ENCODE data around the gene LRRC52. TPM values are rescaled to one million over a fixed set of nuclear protein-coding genes. Genes with fewer than 3 reads are reported as not detected.

Gene LRRC52
- total RNA-seq, 1 experiment from 2014 or later: not detected

DNA sequence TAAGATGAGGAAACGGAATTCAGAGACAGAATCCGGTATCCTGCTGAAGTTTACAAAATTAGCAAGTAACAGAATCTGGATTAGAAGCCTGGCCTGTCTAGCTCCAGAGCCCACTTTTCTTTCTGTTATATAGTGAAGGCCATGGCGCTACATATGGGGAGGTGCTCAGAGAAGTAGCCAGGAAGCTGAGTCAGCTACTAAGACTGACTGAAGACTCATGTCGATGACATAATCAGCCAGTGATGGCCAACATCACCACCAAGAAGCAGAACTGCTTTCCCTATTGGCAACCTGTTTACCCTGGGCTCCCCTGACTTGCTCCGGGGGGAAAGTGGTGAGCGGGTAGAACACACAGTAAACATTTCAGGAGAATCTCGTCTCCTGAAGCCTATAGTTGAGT is 18.8 kb downstream of the LRRC52 start:
- CTCF ChIA-PET: no interaction called here
- DNase-seq (ENCODE audit: low spot score) (no peak), ATAC-seq (no peak)
- no peak for TF ChIP-seq ZNF219 (CRISPR knock-in tag; IDR thresholded peaks at IDR 0.05; ENCODE audit: borderline replicate concordance)
- TF ChIP-seq, protein P1, sequence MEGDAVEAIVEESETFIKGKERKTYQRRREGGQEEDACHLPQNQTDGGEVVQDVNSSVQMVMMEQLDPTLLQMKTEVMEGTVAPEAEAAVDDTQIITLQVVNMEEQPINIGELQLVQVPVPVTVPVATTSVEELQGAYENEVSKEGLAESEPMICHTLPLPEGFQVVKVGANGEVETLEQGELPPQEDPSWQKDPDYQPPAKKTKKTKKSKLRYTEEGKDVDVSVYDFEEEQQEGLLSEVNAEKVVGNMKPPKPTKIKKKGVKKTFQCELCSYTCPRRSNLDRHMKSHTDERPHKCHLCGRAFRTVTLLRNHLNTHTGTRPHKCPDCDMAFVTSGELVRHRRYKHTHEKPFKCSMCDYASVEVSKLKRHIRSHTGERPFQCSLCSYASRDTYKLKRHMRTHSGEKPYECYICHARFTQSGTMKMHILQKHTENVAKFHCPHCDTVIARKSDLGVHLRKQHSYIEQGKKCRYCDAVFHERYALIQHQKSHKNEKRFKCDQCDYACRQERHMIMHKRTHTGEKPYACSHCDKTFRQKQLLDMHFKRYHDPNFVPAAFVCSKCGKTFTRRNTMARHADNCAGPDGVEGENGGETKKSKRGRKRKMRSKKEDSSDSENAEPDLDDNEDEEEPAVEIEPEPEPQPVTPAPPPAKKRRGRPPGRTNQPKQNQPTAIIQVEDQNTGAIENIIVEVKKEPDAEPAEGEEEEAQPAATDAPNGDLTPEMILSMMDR (IDR thresholded peaks at IDR 0.05): no peak
- TF ChIP-seq NFYB (CRISPR knock-in tag; conservative IDR thresholded peaks at IDR 0.05; ENCODE audit: low read depth): no peak
- Mint-ChIP-seq H3K27me3 (ENCODE audit: low read depth) (peaks cover 26% of the 10 kb centered on the region), H3K36me3 (no peaks in the 10 kb centered on the region), H3K9me3 (no peaks in the 10 kb centered on the region), H3K27ac (no peak overlapping the region), H3K4me3 (no peak overlapping the region), H3K4me1 (peaks cover 17% of the 10 kb centered on the region)
- POLR2A ChIA-PET: no interaction called here

DNA sequence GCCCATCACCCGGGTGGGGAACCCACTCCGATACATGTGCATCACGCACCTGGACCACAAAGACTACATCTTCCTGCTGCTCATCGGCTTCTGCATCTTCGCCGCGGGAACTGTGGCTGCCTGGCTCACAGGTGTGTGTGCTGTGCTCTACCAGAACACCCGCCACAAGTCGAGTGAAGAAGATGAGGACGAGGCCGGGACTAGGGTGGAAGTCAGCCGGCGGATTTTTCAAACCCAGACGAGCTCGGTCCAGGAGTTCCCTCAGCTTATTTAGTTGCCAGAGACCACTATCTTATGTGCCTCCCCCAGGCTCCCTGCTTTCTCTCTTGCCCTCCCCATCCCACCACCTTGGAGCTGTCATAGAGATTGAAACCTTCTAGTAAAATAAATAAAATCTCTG is 19.8 kb downstream of the LRRC52 start:
- ChIA-PET POLR2A (no interaction called here), CTCF (interaction anchor here (1.3 kb wide), 1 partner anchor 38 kb away, joined by 4 read pairs; no protein-coding TSS in a partner anchor)
- no peaks in the 10 kb centered on the region for H3K9me3 Mint-ChIP-seq
- H3K36me3 Mint-ChIP-seq: no peaks in the 10 kb centered on the region
- TF ChIP-seq, protein P2, sequence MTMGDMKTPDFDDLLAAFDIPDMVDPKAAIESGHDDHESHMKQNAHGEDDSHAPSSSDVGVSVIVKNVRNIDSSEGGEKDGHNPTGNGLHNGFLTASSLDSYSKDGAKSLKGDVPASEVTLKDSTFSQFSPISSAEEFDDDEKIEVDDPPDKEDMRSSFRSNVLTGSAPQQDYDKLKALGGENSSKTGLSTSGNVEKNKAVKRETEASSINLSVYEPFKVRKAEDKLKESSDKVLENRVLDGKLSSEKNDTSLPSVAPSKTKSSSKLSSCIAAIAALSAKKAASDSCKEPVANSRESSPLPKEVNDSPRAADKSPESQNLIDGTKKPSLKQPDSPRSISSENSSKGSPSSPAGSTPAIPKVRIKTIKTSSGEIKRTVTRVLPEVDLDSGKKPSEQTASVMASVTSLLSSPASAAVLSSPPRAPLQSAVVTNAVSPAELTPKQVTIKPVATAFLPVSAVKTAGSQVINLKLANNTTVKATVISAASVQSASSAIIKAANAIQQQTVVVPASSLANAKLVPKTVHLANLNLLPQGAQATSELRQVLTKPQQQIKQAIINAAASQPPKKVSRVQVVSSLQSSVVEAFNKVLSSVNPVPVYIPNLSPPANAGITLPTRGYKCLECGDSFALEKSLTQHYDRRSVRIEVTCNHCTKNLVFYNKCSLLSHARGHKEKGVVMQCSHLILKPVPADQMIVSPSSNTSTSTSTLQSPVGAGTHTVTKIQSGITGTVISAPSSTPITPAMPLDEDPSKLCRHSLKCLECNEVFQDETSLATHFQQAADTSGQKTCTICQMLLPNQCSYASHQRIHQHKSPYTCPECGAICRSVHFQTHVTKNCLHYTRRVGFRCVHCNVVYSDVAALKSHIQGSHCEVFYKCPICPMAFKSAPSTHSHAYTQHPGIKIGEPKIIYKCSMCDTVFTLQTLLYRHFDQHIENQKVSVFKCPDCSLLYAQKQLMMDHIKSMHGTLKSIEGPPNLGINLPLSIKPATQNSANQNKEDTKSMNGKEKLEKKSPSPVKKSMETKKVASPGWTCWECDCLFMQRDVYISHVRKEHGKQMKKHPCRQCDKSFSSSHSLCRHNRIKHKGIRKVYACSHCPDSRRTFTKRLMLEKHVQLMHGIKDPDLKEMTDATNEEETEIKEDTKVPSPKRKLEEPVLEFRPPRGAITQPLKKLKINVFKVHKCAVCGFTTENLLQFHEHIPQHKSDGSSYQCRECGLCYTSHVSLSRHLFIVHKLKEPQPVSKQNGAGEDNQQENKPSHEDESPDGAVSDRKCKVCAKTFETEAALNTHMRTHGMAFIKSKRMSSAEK (CRISPR knock-in tag; IDR thresholded peaks at IDR 0.05; ENCODE audit: borderline replicate concordance): no peak
- TF ChIP-seq IRF2 (CRISPR knock-in tag; IDR thresholded peaks at IDR 0.05; ENCODE audit: borderline replicate concordance, low read depth) (no peak), MYBL2 (CRISPR knock-in tag; IDR thresholded peaks at IDR 0.05) (no peak), GTF2I (CRISPR knock-in tag; conservative IDR thresholded peaks at IDR 0.05) (no peak), ZNF138 (CRISPR knock-in tag; conservative IDR thresholded peaks at IDR 0.05) (no peak), FOXP1 (CRISPR knock-in tag; IDR thresholded peaks at IDR 0.05; ENCODE audit: borderline replicate concordance) (no peak), TEAD4 (CRISPR knock-in tag; IDR thresholded peaks at IDR 0.05) (no peak), HMGA2 (CRISPR knock-in tag; IDR thresholded peaks at IDR 0.05) (no peak)
- TF ChIP-seq, protein P3, sequence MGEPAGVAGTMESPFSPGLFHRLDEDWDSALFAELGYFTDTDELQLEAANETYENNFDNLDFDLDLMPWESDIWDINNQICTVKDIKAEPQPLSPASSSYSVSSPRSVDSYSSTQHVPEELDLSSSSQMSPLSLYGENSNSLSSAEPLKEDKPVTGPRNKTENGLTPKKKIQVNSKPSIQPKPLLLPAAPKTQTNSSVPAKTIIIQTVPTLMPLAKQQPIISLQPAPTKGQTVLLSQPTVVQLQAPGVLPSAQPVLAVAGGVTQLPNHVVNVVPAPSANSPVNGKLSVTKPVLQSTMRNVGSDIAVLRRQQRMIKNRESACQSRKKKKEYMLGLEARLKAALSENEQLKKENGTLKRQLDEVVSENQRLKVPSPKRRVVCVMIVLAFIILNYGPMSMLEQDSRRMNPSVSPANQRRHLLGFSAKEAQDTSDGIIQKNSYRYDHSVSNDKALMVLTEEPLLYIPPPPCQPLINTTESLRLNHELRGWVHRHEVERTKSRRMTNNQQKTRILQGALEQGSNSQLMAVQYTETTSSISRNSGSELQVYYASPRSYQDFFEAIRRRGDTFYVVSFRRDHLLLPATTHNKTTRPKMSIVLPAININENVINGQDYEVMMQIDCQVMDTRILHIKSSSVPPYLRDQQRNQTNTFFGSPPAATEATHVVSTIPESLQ (CRISPR knock-in tag; IDR thresholded peaks at IDR 0.05): no peak
- TF ChIP-seq, protein P4, sequence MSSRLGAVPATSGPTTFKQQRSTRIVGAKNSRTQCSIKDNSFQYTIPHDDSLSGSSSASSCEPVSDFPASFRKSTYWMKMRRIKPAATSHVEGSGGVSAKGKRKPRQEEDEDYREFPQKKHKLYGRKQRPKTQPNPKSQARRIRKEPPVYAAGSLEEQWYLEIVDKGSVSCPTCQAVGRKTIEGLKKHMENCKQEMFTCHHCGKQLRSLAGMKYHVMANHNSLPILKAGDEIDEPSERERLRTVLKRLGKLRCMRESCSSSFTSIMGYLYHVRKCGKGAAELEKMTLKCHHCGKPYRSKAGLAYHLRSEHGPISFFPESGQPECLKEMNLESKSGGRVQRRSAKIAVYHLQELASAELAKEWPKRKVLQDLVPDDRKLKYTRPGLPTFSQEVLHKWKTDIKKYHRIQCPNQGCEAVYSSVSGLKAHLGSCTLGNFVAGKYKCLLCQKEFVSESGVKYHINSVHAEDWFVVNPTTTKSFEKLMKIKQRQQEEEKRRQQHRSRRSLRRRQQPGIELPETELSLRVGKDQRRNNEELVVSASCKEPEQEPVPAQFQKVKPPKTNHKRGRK (CRISPR knock-in tag; IDR thresholded peaks at IDR 0.05; ENCODE audit: borderline replicate concordance): no peak
- TF ChIP-seq, protein P5, sequence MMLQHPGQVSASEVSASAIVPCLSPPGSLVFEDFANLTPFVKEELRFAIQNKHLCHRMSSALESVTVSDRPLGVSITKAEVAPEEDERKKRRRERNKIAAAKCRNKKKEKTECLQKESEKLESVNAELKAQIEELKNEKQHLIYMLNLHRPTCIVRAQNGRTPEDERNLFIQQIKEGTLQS (CRISPR knock-in tag; conservative IDR thresholded peaks at IDR 0.05): no peak
- H3K27me3 Mint-ChIP-seq (ENCODE audit: low read depth): peaks cover 26% of the 10 kb centered on the region
- H3K4me1 Mint-ChIP-seq: peaks cover 17% of the 10 kb centered on the region
- ATAC-seq (no peak), DNase-seq (ENCODE audit: low spot score) (no peak)
- H3K4me3 Mint-ChIP-seq: no peak overlapping the region
- no peak overlapping the region for H3K27ac Mint-ChIP-seq
